Measurements from ENCODE around the gene DRD4.

- TF ChIP-seq CTCF (IDR thresholded peaks at IDR 0.05; ENCODE audit: poor library complexity), result no peak
- TF ChIP-seq EZH2phosphoT487 (IDR thresholded peaks at IDR 0.05; ENCODE audit: low read depth, severe bottlenecking, unreplicated experiment), result no peak
- no peak for TF ChIP-seq EZH2 (IDR thresholded peaks at IDR 0.05; ENCODE audit: borderline replicate concordance)
These were observed 27.7 kb upstream of the DRD4 start for GRCh38 chr11:609341-609811.
